GM21447 (cell line): ENCODE measurements around the gene CXXC5.
A peak's percentile ranks its signal among the peaks of the same experiment; 100 is the strongest.
"Not testable (repeated sequence)": the region's sequence is repeated elsewhere in the genome, so short reads cannot be mapped to it uniquely, and the experiment has no call there.

Source experiments
- ATAC-seq: cut with Tn5 transposase; IDR thresholded peaks from one replicate; pipeline ENCODE4 v1.9.1; 2021; ENCODE audit not compliant: unreplicated experiment

The CXXC5 gene

GRCh38 chr5:139708877-139709581, 60.9 kb downstream of the CXXC5 start:
- ATAC-seq, result no peak

GRCh38 chr5:139709582-139710318, 61.6 kb downstream of the CXXC5 start:
- no peak for ATAC-seq

GRCh38 chr5:139710319-139711066, 62.3 kb downstream of the CXXC5 start:
- no peak for ATAC-seq

- ATAC-seq, result peak; percentile 57
Observed at GRCh38 chr5:139711067-139711905, 63.1 kb downstream of the CXXC5 start.

- no peak for ATAC-seq
Observed at GRCh38 chr5:139711906-139712224, 63.7 kb downstream of the CXXC5 start.

GRCh38 chr5:139712412-139712811, 64.3 kb downstream of the CXXC5 start:
- no peak for ATAC-seq

GRCh38 chr5:139713898-139714297, 65.7 kb downstream of the CXXC5 start:
- not testable (repeated sequence) for ATAC-seq

GRCh38 chr5:139717221-139717620, 69.1 kb downstream of the CXXC5 start:
- ATAC-seq, result no peak

- ATAC-seq, result not testable (repeated sequence)
Observed at GRCh38 chr5:139718403-139718802, 70.3 kb downstream of the CXXC5 start.

- ATAC-seq, result not testable (repeated sequence)
Observed at GRCh38 chr5:139719970-139720369, 71.8 kb downstream of the CXXC5 start.

- no peak for ATAC-seq
Observed at GRCh38 chr5:139723986-139724587, 75.9 kb downstream of the CXXC5 start.

- no peak for ATAC-seq
Observed at GRCh38 chr5:139725073-139725830, 77.1 kb downstream of the CXXC5 start.

- no peak for ATAC-seq
Observed at GRCh38 chr5:139726248-139726647, 78.1 kb downstream of the CXXC5 start.

GRCh38 chr5:139727615-139728014, 79.5 kb downstream of the CXXC5 start:
- ATAC-seq, result not testable (repeated sequence)

- no peak for ATAC-seq
Observed at GRCh38 chr5:139731281-139731680, 83.1 kb downstream of the CXXC5 start.

GRCh38 chr5:139732019-139732418, 83.9 kb downstream of the CXXC5 start:
- no peak for ATAC-seq

GRCh38 chr5:139733010-139733688, 85.0 kb downstream of the CXXC5 start:
- ATAC-seq, result no peak
